Measurements from ENCODE around the gene SDK1. TPM values are rescaled to one million over a fixed set of nuclear protein-coding genes. Genes with fewer than 3 reads are reported as not detected.
"Not testable (repeated sequence)": the region's sequence is repeated elsewhere in the genome, so short reads cannot be mapped to it uniquely, and the experiment has no call there.

Gene SDK1
- total RNA-seq, 1 donor from 2014 or later = 0.16 TPM

DNA sequence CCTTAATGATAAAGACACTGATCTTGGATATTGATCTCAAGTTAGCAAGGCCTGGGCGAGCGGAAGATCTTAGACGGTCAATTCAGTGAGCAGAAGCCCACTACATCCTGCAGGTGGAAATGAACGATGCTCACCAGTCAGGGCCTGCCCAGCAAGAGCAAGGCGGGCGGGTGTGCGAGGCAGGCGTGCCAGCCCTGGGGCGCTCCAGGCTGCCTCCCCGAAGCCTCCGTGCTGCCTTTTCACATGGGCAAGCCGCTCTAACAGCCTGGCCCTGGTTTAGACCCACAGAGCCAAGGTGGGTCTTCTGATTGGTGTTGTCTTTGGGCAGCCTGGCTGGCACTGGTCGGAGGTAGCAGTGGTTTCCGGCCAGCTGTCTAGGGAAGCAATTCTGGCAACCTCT lies 906.0 kb downstream of the SDK1 start:
- intact Hi-C loops (cut with micrococcal nuclease) = no loop called here
- Mint-ChIP-seq H3K36me3 (ENCODE audit: low read depth) (no peaks in the 10 kb centered on the region), H3K27me3 (no peaks in the 10 kb centered on the region), H3K4me1 (no peaks in the 10 kb centered on the region), H3K9me3 (no peaks in the 10 kb centered on the region), H3K27ac (no peak overlapping the region), H3K4me3 (no peak overlapping the region)
- no peak for DNase-seq

DNA sequence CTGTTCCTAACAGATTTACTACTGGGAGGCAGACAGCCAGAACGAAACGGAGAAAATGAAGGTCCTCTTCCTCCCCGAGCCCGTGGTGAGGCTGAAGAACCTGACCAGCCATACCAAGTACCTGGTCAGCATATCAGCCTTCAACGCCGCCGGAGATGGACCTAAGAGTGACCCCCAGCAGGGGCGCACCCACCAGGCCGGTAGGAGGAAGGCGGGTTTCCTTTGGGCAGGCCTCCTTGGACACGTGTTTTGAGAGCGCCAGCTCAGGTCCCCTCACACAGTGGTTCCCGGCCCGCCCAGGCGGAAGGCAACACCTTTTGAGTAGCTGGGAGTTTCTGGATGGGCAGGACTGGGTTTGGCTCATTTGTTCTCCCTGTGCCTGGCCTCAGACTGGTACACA lies 907.0 kb downstream of the SDK1 start:
- Mint-ChIP-seq H3K27ac (no peak overlapping the region), H3K9me3 (no peaks in the 10 kb centered on the region), H3K4me3 (no peak overlapping the region), H3K4me1 (no peaks in the 10 kb centered on the region), H3K36me3 (ENCODE audit: low read depth) (no peaks in the 10 kb centered on the region), H3K27me3 (no peaks in the 10 kb centered on the region)
- DNase-seq = no peak
- intact Hi-C loops (cut with micrococcal nuclease) = no loop called here

DNA sequence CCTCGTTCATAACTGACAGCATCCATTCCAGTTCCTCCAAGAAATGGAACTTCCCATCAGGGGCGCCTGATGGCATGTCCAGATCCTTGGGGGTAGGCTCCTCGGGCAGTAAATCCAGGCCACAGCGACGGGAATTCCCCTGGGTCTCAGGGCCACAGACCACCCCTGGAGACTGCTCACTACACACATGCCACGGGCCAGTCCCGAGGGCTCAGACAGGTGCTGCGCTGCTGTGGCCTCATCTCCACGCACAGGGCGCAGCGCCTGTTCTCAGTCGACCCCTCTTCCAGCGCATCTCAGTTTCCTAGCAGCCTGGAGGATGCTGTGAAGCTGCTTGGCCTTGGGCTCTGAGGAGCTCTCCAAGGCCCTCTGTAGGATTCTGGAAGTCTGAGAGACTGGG lies 907.5 kb downstream of the SDK1 start:
- Mint-ChIP-seq H3K27me3 (no peaks in the 10 kb centered on the region), H3K9me3 (no peaks in the 10 kb centered on the region), H3K36me3 (ENCODE audit: low read depth) (no peaks in the 10 kb centered on the region), H3K4me1 (no peaks in the 10 kb centered on the region), H3K4me3 (no peak overlapping the region), H3K27ac (no peak overlapping the region)
- DNase-seq = no peak
- intact Hi-C loops (cut with micrococcal nuclease) = no loop called here

DNA sequence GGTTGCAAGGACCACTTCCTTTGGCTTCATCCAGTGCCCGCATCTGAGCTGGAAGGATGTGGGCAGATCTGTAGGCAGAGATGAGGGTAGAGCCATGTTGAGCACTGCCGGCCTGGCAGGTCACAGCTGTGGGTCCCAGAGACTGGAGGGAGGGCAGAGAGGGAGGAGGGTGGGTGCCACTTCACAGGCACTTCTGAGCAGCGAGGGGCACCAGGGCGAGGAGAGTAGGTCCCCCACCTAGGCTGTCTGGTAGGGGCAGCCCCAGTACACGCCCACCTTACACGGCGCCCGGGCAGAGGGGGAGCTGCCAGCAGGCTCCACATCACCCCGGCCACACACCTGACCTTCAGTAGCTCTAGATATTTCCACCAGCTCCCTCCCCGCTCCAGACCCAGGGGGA lies 908.1 kb downstream of the SDK1 start:
- intact Hi-C loops (cut with micrococcal nuclease) = no loop called here
- no peaks in the 10 kb centered on the region for H3K27me3 Mint-ChIP-seq

DNA sequence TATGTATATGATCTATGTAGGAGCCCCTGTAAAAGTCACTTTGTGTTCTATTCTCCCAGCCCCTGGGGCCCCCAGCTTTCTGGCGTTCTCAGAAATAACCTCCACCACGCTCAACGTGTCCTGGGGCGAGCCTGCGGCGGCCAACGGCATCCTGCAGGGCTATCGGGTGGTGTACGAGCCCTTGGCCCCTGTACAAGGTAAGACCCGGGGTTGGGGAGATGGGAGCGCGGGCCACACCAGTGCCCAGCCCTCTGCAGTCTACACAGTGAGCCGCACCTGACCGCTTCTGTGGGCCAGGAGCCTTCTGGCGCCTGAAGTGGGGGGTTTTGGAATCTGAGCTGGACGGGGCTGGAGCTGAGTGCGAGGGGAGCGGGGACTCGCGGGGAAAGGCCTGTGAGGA lies 908.9 kb downstream of the SDK1 start:
- DNase-seq = no peak
- H3K9me3 Mint-ChIP-seq = no peaks in the 10 kb centered on the region
- intact Hi-C loops (cut with micrococcal nuclease) = no loop called here
- H3K27me3 Mint-ChIP-seq = no peaks in the 10 kb centered on the region
- H3K27ac Mint-ChIP-seq = no peak overlapping the region
- H3K36me3 Mint-ChIP-seq (ENCODE audit: low read depth) = no peaks in the 10 kb centered on the region
- H3K4me3 Mint-ChIP-seq = no peak overlapping the region
- H3K4me1 Mint-ChIP-seq = no peaks in the 10 kb centered on the region

More for the DNA sequence above, 908.1 kb downstream of the SDK1 start:
- Mint-ChIP-seq H3K27ac (no peak overlapping the region), H3K4me1 (no peaks in the 10 kb centered on the region), H3K4me3 (no peak overlapping the region), H3K9me3 (no peaks in the 10 kb centered on the region), H3K36me3 (ENCODE audit: low read depth) (no peaks in the 10 kb centered on the region)
- no peak for DNase-seq

DNA sequence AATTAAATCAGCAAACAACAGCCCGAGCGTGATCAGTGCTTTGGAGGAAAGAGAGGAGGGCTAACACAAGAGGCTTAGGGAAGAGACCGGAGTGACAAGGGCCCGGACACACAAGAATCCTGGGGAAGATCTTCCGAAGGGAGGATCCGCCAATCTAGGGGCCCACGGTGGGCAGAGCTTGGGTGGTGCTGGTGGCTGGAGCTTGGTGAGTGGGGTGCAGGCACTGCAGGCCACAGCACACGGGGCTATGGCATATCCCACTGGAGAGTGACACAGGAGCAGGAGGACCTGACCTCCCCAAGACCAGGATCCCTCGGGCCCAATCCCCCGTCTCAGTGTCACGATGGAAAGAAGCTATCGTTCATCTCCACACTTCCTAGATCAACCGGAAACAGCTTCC lies 909.8 kb downstream of the SDK1 start:
- no peak for DNase-seq
- no peaks in the 10 kb centered on the region for H3K36me3 Mint-ChIP-seq (ENCODE audit: low read depth)
- no peaks in the 10 kb centered on the region for H3K4me1 Mint-ChIP-seq
- H3K27me3 Mint-ChIP-seq = no peaks in the 10 kb centered on the region
- no peak overlapping the region for H3K27ac Mint-ChIP-seq
- intact Hi-C loops (cut with micrococcal nuclease) = no loop called here
- H3K4me3 Mint-ChIP-seq = no peak overlapping the region
- no peaks in the 10 kb centered on the region for H3K9me3 Mint-ChIP-seq

DNA sequence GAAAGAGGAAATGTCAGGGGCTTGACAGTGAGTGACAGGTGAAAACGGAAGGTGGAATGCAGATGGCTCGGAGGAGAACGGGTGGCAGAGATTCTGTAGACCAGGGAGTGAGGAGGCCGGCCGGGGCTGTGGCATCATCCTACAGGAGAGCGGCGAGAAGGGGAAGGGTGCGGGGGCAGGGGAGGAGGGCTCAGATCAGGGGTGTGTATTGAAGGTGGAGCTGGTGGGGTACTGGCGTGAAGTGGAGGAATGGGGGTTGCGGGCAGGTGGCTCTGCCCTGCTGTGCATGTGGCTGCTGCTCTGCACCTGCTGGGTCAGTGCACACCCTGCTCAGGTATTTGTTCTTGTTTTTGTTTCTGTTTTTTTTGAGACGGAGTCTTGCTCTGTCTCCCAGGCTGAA lies 910.2 kb downstream of the SDK1 start:
- H3K27me3 Mint-ChIP-seq = no peaks in the 10 kb centered on the region
- no peak overlapping the region for H3K27ac Mint-ChIP-seq
- DNase-seq = no peak
- no peaks in the 10 kb centered on the region for H3K4me1 Mint-ChIP-seq
- no peak overlapping the region for H3K4me3 Mint-ChIP-seq
- no peaks in the 10 kb centered on the region for H3K9me3 Mint-ChIP-seq
- H3K36me3 Mint-ChIP-seq (ENCODE audit: low read depth) = no peaks in the 10 kb centered on the region
- intact Hi-C loops (cut with micrococcal nuclease) = no loop called here

DNA sequence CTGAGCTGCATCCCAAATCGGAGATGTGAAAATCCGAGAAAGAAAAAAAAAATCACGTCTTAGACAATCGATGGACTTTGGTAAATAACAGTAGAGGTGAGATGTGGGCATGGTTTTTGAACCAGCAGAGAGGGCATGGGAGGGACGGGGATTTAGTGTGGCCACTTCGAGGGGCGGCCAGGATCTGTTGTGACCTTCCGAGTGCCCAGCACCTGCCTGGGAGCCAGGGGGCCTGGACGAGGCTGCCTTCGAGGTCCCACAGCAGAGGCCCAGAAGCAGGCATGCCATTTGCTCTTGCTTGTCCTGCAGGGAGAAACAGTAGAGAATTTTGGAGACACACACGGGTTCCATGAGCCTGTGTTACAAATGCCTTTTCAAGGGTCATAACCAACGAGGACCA lies 911.3 kb downstream of the SDK1 start:
- Mint-ChIP-seq H3K9me3 (no peaks in the 10 kb centered on the region), H3K27ac (no peak overlapping the region), H3K36me3 (ENCODE audit: low read depth) (no peaks in the 10 kb centered on the region), H3K4me1 (no peaks in the 10 kb centered on the region), H3K4me3 (no peak overlapping the region), H3K27me3 (no peaks in the 10 kb centered on the region)
- intact Hi-C loops (cut with micrococcal nuclease) = no loop called here
- no peak for DNase-seq

DNA sequence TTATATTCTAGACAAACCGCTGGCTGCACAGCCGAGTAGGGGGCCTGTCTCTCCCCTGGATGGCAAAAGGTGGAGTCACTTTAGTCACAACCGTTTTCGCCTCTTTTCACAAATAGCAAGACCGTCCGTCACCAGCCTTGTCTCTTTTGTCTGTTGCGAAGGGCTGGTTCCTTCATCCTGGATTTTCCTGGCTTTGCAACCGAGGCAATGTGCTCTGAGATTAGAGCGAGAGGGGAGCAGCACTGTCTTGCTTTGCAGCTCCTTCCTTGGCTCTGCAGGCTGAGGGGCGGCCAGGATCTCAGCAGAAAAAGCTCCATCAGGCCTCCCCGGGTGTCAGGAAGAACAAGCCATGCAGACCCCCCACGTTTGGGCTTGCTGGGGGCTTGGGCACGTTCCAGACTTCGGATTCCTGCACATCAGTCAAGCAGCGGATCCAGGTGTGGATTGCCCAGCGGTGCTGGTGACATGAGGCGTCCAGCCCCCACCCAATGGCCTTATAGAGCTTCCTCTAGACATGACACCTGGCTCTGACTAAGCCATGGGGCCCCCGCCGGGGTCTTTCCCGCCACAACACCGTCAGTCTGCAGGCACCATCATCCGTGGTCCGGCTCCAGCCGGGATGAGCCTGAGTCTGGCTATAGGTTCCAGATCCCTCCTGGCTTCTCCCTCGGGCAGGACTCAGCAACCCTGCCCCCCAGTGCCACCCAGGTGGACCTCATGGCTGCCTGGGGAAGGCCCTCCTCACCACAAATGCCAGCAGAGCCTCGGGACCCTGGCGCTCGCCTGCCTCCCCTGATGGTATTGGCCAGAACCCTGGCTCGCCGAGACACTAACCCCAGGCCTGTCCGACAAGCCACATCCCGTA lies 913.5 kb downstream of the SDK1 start:
- no peak overlapping the region for H3K4me3 Mint-ChIP-seq
- H3K27me3 Mint-ChIP-seq = no peaks in the 10 kb centered on the region
- H3K36me3 Mint-ChIP-seq (ENCODE audit: low read depth) = no peaks in the 10 kb centered on the region
- no peaks in the 10 kb centered on the region for H3K4me1 Mint-ChIP-seq
- intact Hi-C loops (cut with micrococcal nuclease) = no loop called here
- no peak for DNase-seq
- H3K9me3 Mint-ChIP-seq = no peaks in the 10 kb centered on the region
- no peak overlapping the region for H3K27ac Mint-ChIP-seq

DNA sequence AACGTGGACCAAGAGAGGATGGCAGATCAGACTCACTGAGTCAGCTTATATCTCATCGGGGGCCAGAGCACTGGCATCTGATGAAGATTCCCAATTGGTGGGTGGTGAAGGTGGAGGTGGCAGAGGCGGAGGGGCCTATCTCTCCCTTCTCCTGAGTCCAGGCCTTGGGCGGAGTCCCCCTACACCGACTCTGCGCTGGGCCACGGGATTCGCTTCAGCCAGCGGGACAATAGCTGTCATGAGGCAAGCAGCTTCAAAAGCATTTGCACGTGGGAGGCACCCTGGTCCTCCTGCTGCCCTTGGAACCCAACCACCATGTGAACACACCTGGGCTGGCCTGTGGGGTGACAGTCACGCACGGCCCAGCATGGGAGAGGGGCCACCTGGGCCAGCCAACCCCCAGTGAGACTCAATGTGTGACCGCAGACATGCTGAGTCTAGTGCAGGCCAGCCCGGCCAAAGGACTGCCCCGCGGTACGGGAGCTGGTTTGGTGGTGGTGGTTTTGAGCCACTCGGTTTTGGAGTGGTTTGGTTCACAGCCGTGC lies 914.2 kb downstream of the SDK1 start:
- H3K9me3 Mint-ChIP-seq = no peaks in the 10 kb centered on the region
- H3K27me3 Mint-ChIP-seq = no peaks in the 10 kb centered on the region
- H3K36me3 Mint-ChIP-seq (ENCODE audit: low read depth) = no peaks in the 10 kb centered on the region
- intact Hi-C loops (cut with micrococcal nuclease) = no loop called here
- no peak for DNase-seq
- H3K27ac Mint-ChIP-seq = no peak overlapping the region
- H3K4me3 Mint-ChIP-seq = no peak overlapping the region
- H3K4me1 Mint-ChIP-seq = no peaks in the 10 kb centered on the region

DNA sequence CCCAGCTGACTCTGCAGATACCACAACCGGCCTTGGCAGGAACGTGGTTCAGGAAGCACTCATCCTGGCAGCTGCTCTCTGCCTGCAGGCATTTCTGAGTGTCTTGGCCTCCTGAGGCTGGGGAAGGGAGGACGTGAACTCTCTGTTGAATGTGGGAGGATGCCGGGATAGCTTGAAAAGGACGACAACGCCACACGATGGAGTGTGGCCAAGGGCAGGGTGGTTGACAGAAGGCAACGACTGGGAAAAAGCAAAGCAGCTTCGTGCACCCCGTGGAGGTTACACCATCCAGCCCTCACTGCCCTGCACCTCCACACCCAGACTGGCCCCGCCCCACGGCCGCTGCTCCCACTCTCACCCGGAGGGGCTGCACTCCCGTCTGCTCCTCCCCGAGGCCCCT lies 915.0 kb downstream of the SDK1 start:
- DNase-seq = no peak
- Mint-ChIP-seq H3K4me3 (no peak overlapping the region), H3K9me3 (no peaks in the 10 kb centered on the region), H3K27me3 (no peaks in the 10 kb centered on the region), H3K4me1 (no peaks in the 10 kb centered on the region), H3K36me3 (ENCODE audit: low read depth) (no peaks in the 10 kb centered on the region), H3K27ac (no peak overlapping the region)
- intact Hi-C loops (cut with micrococcal nuclease) = no loop called here

DNA sequence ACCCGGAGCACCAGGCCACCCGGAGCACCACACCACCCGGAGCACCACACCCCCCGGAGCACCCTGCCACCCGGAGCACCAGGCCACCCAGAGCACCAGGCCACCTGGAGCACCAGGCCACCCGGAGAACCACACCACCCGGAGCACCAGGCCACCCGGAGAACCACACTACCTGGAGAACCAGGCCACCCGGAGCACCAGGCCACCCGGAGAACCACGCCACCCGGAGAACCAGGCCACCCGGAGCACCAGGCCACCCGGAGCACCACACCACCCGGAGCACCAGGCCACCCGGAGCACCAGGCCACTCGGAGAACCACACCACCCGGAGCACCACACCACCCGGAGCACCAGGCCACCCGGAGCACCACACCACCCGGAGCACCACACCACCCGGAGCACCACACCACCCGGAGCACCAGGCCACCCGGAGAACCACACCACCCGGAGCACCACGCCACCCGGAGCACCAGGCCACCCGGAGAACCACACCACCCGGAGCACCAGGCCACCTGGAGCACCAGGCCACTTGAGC lies 916.1 kb downstream of the SDK1 start:
- DNase-seq; H3K27me3 Mint-ChIP-seq; H3K27ac Mint-ChIP-seq; H3K4me3 Mint-ChIP-seq; H3K9me3 Mint-ChIP-seq; H3K4me1 Mint-ChIP-seq; intact Hi-C loops (cut with micrococcal nuclease); H3K36me3 Mint-ChIP-seq (ENCODE audit: low read depth): not testable (repeated sequence)

DNA sequence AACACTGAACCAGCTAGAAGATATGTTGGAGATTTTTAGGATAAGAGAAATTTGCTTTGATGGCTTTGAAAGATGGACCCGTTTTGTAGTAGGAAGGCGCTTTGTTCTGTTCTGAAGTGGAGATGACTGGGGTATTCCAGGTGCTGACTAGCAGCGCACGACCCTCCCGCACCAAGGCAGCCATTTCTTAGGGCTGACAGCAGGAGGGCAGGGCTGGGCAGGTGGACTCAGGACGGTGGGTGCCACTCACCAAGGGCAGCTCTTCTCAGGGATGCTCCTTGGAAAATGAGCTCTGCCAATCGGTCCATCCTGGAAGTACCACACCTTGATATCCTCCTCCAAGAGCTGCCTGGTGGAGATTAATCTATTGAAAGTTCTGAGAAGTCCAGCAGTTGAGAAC lies 917.4 kb downstream of the SDK1 start:
- no peak overlapping the region for H3K4me3 Mint-ChIP-seq
- H3K4me1 Mint-ChIP-seq = no peaks in the 10 kb centered on the region
- H3K27me3 Mint-ChIP-seq = no peaks in the 10 kb centered on the region
- H3K27ac Mint-ChIP-seq = no peak overlapping the region
- H3K36me3 Mint-ChIP-seq (ENCODE audit: low read depth) = no peaks in the 10 kb centered on the region
- no peaks in the 10 kb centered on the region for H3K9me3 Mint-ChIP-seq
- DNase-seq = no peak
- intact Hi-C loops (cut with micrococcal nuclease) = no loop called here

DNA sequence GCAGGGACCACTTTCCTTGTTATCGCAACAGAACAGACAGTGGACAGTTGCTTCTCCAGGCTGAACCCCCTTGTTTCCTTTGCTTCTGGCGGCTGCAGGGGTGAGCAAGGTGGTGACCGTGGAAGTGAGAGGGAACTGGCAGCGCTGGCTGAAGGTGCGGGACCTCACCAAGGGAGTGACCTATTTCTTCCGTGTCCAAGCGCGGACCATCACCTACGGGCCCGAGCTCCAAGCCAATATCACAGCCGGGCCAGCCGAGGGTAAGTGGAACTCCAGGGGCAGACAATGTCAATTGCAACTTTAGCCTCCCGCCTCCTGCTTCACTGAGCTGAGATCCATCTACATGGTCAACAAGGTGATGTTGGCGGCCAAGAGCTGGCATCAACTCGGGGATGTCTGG lies 919.0 kb downstream of the SDK1 start:
- intact Hi-C loops (cut with micrococcal nuclease) = no loop called here
- Mint-ChIP-seq H3K27me3 (no peaks in the 10 kb centered on the region), H3K4me1 (no peaks in the 10 kb centered on the region), H3K4me3 (no peak overlapping the region), H3K9me3 (no peaks in the 10 kb centered on the region), H3K36me3 (ENCODE audit: low read depth) (no peaks in the 10 kb centered on the region), H3K27ac (no peak overlapping the region)
- DNase-seq = no peak

DNA sequence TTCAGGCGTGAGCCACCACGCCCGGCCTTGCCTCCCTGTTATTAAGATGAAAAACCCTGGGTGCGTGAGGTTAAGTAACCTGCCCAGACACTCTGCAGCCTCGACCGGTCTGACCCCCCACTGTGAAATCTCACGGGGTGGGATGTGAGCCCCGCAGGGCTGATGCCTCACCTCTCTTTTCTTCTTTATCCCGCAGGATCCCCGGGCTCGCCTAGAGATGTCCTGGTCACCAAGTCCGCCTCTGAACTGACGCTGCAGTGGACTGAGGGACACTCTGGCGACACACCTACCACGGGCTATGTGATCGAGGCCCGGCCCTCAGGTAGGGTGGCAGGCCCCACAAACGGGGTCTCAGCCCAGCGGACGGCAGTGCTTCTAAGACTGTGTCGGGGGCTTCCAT lies 920.0 kb downstream of the SDK1 start:
- no peak for DNase-seq
- no peak overlapping the region for H3K27ac Mint-ChIP-seq
- no peaks in the 10 kb centered on the region for H3K27me3 Mint-ChIP-seq
- intact Hi-C loops (cut with micrococcal nuclease) = no loop called here
- H3K4me1 Mint-ChIP-seq = no peaks in the 10 kb centered on the region
- no peak overlapping the region for H3K4me3 Mint-ChIP-seq
- no peaks in the 10 kb centered on the region for H3K9me3 Mint-ChIP-seq
- no peaks in the 10 kb centered on the region for H3K36me3 Mint-ChIP-seq (ENCODE audit: low read depth)

All from activated CD4-positive, alpha-beta T cell treated with anti-CD3 and anti-CD28 coated beads, Interleukin-2, amount 10 ng/mL, durations not matched to agents 24 days and 14 days (primary cell).